ENCODE data around the gene DSC1.

DNA sequence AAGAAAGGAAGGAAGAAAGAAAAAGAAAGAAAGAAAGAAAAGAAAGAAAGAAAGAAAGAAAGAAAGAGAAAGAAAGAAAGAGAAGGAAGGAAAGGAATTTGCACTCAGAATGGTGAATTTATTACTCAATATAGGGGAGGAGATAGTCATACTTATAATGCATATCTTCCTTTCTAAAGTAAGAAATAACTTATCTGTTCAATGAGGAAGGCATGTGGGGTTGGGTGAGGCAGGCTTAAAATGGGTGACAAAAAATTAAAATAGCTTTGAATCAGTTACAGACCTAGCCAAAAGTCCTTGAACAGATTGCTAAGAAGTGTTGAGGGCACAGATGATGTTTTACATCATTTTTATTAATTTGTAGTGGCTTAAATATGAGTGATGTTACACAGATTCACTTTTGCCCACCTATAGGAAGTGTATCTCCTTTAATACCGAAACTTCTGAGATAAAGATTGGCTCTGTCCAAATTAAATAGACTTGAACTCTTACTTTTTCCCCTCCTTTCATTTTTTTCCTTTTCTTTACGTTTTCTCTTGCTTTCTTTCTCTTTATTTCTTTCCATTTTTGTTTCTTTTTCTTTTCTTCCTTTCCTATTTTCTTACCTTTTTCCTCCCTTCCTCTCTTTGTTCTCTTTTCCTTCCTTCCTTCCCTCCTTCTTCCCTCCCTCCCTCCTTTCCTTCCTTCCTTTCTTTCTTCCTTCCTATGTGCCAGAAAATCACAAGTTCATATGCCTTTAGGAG is 45.6 kb downstream of the DSC1 start:
- TF ChIP-seq, protein P1, sequence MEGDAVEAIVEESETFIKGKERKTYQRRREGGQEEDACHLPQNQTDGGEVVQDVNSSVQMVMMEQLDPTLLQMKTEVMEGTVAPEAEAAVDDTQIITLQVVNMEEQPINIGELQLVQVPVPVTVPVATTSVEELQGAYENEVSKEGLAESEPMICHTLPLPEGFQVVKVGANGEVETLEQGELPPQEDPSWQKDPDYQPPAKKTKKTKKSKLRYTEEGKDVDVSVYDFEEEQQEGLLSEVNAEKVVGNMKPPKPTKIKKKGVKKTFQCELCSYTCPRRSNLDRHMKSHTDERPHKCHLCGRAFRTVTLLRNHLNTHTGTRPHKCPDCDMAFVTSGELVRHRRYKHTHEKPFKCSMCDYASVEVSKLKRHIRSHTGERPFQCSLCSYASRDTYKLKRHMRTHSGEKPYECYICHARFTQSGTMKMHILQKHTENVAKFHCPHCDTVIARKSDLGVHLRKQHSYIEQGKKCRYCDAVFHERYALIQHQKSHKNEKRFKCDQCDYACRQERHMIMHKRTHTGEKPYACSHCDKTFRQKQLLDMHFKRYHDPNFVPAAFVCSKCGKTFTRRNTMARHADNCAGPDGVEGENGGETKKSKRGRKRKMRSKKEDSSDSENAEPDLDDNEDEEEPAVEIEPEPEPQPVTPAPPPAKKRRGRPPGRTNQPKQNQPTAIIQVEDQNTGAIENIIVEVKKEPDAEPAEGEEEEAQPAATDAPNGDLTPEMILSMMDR (IDR thresholded peaks at IDR 0.05) = no peak
- no peak for TF ChIP-seq POLR2A (IDR thresholded peaks at IDR 0.05)

All from testis (tissue), 2 donors.